ENCODE measurements around the gene UBXN4. TPM values are rescaled to one million over a fixed set of nuclear protein-coding genes. Genes with fewer than 3 reads are reported as not detected.

The UBXN4 gene
- total RNA-seq, 1 donor from 2014 or later, result 58.1 TPM

GRCh38 chr2:135798275-135798705 is 56.6 kb downstream of the UBXN4 start:
- Histone ChIP-seq H3K9me3 (replicated peaks) (peaks cover 11% of the 10 kb centered on the region), H3K27me3 (ENCODE audit: low read depth) (no peaks in the 10 kb centered on the region), H3K27ac (replicated peaks) (no peak overlapping the region), H3K36me3 (no peaks in the 10 kb centered on the region), H3K4me3 (no peak overlapping the region), H3K4me1 (peaks cover 14% of the 10 kb centered on the region)
- TF ChIP-seq CTCF (IDR thresholded peaks at IDR 0.05; ENCODE audit: borderline replicate concordance), result no peak
- DNase-seq, result no peak
- intact Hi-C loops (cut with micrococcal nuclease), result no loop called here

GRCh38 chr2:135798762-135799161 is 57.1 kb downstream of the UBXN4 start:
- Histone ChIP-seq H3K4me1 (peaks cover 14% of the 10 kb centered on the region), H3K36me3 (no peaks in the 10 kb centered on the region), H3K27ac (replicated peaks) (no peak overlapping the region), H3K27me3 (ENCODE audit: low read depth) (no peaks in the 10 kb centered on the region), H3K9me3 (replicated peaks) (peaks cover 11% of the 10 kb centered on the region), H3K4me3 (no peak overlapping the region)
- peak; percentile 38 for TF ChIP-seq CTCF (IDR thresholded peaks at IDR 0.05; ENCODE audit: borderline replicate concordance)
- intact Hi-C loops (cut with micrococcal nuclease), result no loop called here
- no peak for DNase-seq

GRCh38 chr2:135799738-135800137 is 58.1 kb downstream of the UBXN4 start:
- TF ChIP-seq CTCF (IDR thresholded peaks at IDR 0.05; ENCODE audit: borderline replicate concordance), result no peak
- peaks cover 11% of the 10 kb centered on the region for H3K9me3 ChIP-seq (replicated peaks)
- intact Hi-C loops (cut with micrococcal nuclease), result no loop called here
- peaks cover 14% of the 10 kb centered on the region for H3K4me1 ChIP-seq
- DNase-seq, result no peak
- H3K27me3 ChIP-seq (ENCODE audit: low read depth), result no peaks in the 10 kb centered on the region
- no peak overlapping the region for H3K4me3 ChIP-seq
- no peaks in the 10 kb centered on the region for H3K36me3 ChIP-seq
- no peak overlapping the region for H3K27ac ChIP-seq (replicated peaks)

- DNase-seq, result no peak
- peaks cover 14% of the 10 kb centered on the region for H3K4me1 ChIP-seq
- no peaks in the 10 kb centered on the region for H3K27me3 ChIP-seq (ENCODE audit: low read depth)
- intact Hi-C loops (cut with micrococcal nuclease), result no loop called here
- no peak overlapping the region for H3K4me3 ChIP-seq
- TF ChIP-seq CTCF (IDR thresholded peaks at IDR 0.05; ENCODE audit: borderline replicate concordance), result no peak
- no peak overlapping the region for H3K27ac ChIP-seq (replicated peaks)
- peaks cover 11% of the 10 kb centered on the region for H3K9me3 ChIP-seq (replicated peaks)
- no peaks in the 10 kb centered on the region for H3K36me3 ChIP-seq
These were observed 59.1 kb downstream of the UBXN4 start for GRCh38 chr2:135800513-135801460.

GRCh38 chr2:135802350-135802749 is 60.7 kb downstream of the UBXN4 start:
- Histone ChIP-seq H3K27me3 (ENCODE audit: low read depth) (no peaks in the 10 kb centered on the region), H3K36me3 (no peaks in the 10 kb centered on the region), H3K9me3 (replicated peaks) (peaks cover 11% of the 10 kb centered on the region), H3K4me1 (peaks cover 12% of the 10 kb centered on the region), H3K4me3 (no peak overlapping the region), H3K27ac (replicated peaks) (no peak overlapping the region)
- TF ChIP-seq CTCF (IDR thresholded peaks at IDR 0.05; ENCODE audit: borderline replicate concordance), result no peak
- intact Hi-C loops (cut with micrococcal nuclease), result no loop called here
- DNase-seq, result no peak

Data from left ventricle myocardium inferior (tissue), 1 donor.